Effector memory CD8-positive, alpha-beta T cell (primary cell): ENCODE results near the gene SMARCB1.
"Not testable (repeated sequence)": the region's sequence is repeated elsewhere in the genome, so short reads cannot be mapped to it uniquely, and the experiment has no call there.

Experiments
- ATAC-seq: fragments of 150-1000 bp; cut with Tn5 transposase; replicated peaks from 2 replicates; pipeline ENCODE4 v1.10.0; 2021; ENCODE audit warnings: mild to moderate bottlenecking, moderate library complexity
- DNase-seq, 3 experiments: peaks; one replicate each; pipeline ENCODE4 v3.0.0; 2021
- H3K27ac Mint-ChIP-seq, 2 donors: one replicate each; pipeline ENCODE4 v1.8.0; 2022; ENCODE audit warnings: mild to moderate bottlenecking in 2 of 2, mixed read lengths in 2 of 2, moderate library complexity in 2 of 2
- H3K27me3 Mint-ChIP-seq, 2 donors: one replicate each; pipeline ENCODE4 v1.8.0; 2022; ENCODE audit warnings: mixed read lengths in 2 of 2
- H3K36me3 Mint-ChIP-seq: one replicate; pipeline ENCODE4 v1.8.0; 2022; ENCODE audit warnings: mild to moderate bottlenecking, moderate library complexity, mixed read lengths; ENCODE audit not compliant: insufficient read depth
- H3K4me1 Mint-ChIP-seq, 2 donors: one replicate each; pipeline ENCODE4 v1.8.0; 2022; ENCODE audit warnings: low read depth in 2 of 2, mixed read lengths in 2 of 2
- H3K4me3 Mint-ChIP-seq, 2 donors: one replicate each; pipeline ENCODE4 v1.8.0; 2022; ENCODE audit warnings: mild to moderate bottlenecking in 2 of 2, mixed read lengths in 2 of 2, moderate library complexity in 2 of 2
- H3K9me3 Mint-ChIP-seq, 2 donors: one replicate each; pipeline ENCODE4 v1.8.0; 2022; ENCODE audit warnings: mixed read lengths in 2 of 2

The SMARCB1 gene

DNA sequence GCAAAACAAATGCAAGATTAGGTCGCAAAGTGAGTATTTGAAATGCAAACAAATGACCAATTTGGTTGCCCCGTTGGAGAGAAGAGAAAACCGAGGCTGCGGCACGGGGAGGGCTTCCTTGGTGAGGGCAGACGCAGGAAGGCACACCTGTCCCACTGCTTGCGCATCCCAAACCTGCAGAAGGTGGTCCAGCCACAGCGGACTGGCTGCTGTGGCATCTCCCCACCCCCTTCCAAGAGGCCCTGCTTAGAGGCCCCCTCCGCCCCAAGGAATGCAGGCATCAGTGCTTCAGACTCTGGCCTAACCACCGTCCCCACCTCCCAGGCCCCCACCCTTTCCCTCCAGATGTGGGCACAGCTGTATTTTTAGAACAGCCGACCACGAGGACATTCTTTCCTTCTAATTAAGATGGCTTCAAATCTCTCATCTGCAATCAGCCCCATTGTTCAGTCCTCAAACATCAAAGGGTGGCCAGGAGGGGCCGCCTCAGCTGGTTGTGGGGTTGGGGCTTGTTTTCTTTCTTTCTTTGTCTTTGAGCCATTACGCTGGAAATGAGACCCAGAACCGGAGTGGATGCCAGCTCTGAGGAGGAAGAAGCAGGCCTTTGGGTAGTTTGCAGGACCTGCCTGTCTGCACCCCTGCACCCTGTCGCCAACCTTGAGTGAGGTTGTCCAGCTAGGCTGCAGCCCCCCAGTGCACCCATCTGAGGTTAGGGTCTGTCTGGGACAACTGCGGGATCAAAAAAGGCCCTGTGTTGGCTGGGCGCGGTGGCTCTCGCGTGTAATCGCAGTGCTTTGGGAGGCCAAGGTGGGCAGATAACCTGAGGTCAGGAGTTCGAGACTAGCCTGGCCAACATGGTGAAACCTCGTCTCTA lies 61.5 kb downstream of the SMARCB1 start:
- Mint-ChIP-seq H3K36me3 (peaks cover 3% of the 10 kb centered on the region), H3K9me3 (no peaks in the 10 kb centered on the region), H3K4me3 (no peak overlapping the region), H3K27ac (no peak overlapping the region), H3K27me3 (no peaks in the 10 kb centered on the region), H3K4me1 (peaks cover 0 to 2% of the 10 kb centered on the region in 2 donors)
- no peak for ATAC-seq
- DNase-seq, result no peak

DNA sequence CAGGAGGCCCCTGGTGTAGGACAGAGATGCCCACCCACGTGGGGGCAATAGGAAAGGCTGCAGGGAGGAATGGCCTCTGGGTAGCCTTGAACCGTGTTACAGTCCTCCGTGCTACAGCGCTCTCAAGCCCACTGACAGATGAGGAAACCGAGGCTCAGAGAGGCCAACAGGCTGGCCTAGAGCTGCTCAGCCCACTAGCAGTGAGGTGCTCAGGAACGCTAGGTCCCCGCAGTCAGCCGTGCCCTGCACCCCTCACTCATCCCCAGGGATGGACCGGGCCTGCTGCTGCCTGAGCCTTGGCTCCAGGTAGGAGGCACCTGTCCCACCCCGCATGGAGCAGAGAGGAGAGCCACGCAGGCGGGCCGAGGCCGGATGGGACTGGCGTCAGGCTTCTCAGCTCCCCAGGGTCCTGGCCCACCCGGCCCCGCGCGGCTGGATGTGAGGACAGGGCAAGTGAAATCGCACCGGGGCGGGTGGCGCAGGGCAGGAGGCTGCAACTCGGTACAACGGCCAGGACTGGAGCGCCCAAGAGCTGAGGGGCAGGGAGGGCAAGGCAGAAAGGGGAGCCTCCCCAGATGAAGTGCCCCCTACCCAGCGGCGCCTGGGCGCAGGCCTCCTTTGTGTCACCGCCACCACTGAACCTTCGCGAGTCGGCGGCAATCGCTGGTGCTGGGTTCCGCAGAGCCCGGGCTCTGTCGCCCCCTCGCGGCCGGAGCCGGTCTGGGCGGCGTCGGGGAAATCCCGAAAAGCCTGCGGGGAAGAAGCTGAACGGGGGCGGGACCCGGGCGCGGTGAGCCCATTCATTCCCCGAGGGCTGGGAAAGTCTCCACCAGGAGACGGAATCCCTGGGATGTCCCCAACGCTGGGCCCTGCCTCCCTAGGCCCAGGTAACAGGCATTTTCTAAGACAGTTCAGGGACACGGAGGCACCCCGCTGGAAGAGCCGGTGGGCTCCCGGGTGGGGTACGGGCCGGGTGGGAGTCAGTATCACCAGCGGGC lies 62.5 kb downstream of the SMARCB1 start:
- Mint-ChIP-seq H3K27ac (no peak overlapping the region), H3K4me1 (peaks cover 0 to 2% of the 10 kb centered on the region in 2 donors)

DNA sequence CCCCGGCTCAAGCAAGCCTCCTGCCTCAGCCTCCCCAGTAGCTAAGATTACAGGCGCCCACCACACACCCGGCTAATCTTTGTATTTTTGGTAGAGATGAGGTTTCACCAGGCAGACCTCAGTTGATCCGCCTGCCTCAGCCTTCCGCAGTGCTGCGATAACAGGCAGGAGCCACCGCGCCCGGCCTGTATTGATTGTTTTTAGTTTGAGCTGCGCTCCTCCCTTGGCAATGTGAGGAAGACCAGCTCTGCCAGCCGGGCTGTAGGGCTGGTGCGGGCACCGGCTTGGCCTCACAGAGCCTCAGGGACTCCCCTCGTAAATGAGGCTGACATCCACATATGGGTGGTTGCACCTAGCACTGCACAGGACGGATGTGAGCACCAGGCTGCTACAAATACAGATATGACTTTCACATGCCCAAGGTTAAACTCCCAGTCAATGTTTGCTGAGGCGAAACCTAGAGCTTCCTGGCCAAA lies 63.4 kb downstream of the SMARCB1 start:
- Mint-ChIP-seq H3K36me3 (peaks cover 3% of the 10 kb centered on the region), H3K27ac (no peak overlapping the region), H3K4me1 (no peaks in the 10 kb centered on the region), H3K4me3 (no peak overlapping the region), H3K27me3 (no peaks in the 10 kb centered on the region), H3K9me3 (no peaks in the 10 kb centered on the region)
- DNase-seq (no peak), ATAC-seq (no peak)

More for the DNA sequence above, 62.5 kb downstream of the SMARCB1 start:
- ATAC-seq (peak; percentile 98), DNase-seq (peak; percentile 82 to 90 (median 89))
- Mint-ChIP-seq H3K36me3 (peaks cover 3% of the 10 kb centered on the region), H3K9me3 (no peaks in the 10 kb centered on the region), H3K27me3 (no peaks in the 10 kb centered on the region), H3K4me3 (no peak overlapping the region)

DNA sequence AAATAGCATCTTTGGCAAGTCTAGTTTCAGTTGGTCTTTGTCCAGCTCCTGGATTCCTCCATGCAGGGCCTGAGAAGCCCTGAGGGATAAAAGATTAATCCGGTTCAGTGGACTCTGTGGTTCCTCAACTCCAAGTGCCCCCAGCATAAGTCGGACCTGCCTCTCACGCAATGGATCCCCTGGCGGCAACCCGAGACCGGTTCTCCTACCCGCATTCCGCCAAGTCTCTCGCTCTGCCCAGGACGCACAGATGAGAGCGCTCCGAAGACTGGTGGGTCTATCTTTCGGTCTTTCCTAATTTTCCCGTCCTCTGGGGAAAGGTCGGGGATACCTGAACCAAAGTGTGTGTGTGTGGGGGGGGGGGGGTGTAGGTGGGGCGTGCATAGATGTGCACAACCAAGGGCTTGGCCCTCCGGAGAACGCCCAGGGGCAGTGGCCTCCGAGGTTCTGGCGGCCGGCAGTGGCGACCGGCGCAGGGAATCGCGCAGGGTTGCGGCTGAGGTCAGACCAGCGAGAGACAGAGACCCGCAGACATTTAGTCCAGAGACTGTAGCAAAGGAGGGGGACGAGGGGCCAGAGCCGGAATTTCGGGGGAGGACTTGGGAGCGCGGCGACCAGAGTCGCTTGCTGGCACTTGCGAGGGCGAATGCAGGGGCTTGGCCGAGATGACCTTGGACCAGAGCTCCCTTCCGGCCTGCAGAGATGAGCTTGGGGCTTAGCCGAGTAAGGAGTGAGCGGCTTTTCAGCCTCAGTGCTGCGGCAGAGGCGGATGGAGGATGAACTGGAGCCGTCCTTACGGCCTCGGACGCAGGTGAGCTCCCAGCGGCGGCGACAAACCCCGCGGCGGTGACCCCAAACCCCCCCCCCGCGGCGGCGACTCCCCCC lies 70.2 kb downstream of the SMARCB1 start:
- H3K4me3 Mint-ChIP-seq, result peak overlapping the region; percentile 93 to 96
- no peaks in the 10 kb centered on the region for H3K27me3 Mint-ChIP-seq
- ATAC-seq, result peak; percentile 37
- peaks cover 19 to 20% of the 10 kb centered on the region in 2 donors for H3K4me1 Mint-ChIP-seq
- peak overlapping the region; percentile 84 to 91 for H3K27ac Mint-ChIP-seq
- H3K9me3 Mint-ChIP-seq, result no peaks in the 10 kb centered on the region
- peaks cover 17% of the 10 kb centered on the region for H3K36me3 Mint-ChIP-seq
- peak in 1 of 3 experiments; percentile 17 for DNase-seq

DNA sequence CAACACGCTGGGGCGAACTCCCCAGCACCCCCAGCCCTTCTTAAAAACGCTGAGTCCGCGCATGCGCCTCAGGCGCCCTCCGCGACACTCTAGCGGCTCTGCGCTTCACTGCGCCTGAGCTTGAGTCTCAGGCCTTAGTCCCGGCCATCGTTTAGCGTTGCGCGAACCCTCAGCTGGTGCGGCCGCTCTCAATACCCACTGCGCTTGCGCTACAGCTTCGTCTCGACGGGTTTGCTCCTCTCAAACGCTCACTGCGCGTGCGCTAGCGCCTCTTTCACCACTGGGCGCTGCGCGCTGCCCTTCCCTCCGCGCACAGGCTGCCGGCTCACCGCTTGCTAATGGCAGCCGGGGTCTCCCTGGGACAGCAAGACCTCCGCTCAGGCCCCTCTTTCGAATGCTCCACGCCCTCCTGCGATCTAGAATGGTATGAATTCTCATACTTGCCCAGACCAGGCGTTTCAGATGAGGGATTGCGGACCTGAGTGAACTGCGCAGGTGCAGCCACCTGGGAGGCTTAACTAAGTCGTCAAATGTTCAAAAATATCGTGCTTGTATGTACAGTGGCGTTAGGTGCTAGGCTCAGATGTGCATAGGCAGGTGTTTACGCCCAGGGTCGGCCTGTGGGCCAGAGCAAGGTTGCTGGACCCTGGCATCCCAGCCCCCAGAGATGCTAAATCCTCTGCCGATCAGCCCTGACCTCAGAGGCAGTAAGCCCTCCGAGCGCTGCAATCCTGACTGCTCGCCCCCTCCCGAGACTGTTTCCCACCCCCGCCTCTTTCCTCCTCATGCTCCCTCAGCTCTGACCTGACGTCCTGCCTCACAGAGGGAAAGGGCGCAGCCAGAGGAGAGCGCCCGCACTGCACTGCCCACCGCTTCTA lies 71.1 kb downstream of the SMARCB1 start, which contains the start of gene SLC2A11:
Gene SLC2A11, plus strand, starts transcription at position 270 of the 878 bp plus-strand sequence. Its CDS starts 125 bp downstream, at position 395.
- Mint-ChIP-seq H3K36me3 (peaks cover 17% of the 10 kb centered on the region), H3K9me3 (no peaks in the 10 kb centered on the region), H3K27me3 (no peaks in the 10 kb centered on the region), H3K4me3 (peak within 1 kb of the TSS; percentile 93 to 96), H3K4me1 (peaks cover 19 to 20% of the 10 kb centered on the region in 2 donors), H3K27ac (peak within 1 kb of the TSS; percentile 84 to 91)
- ATAC-seq (peak; percentile 94), DNase-seq (peak; percentile 86 to 90 (median 88))

DNA sequence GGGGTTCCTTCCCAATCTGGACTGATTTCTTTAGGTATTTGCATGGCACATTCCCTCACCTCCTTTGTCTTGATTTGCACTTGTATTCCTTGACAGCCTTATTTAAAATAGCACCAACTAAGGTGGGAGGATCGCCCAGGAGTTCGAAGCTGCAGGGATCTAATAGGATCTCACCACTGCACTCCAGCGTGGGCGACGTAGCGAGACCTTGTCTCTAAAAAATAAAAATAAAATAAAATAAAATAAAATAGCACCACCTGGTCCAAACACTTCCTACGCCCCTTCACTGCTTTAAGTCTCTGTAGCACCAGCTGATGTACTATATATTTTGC lies 71.7 kb downstream of the SMARCB1 start:
- Mint-ChIP-seq H3K4me3 (peak overlapping the region; percentile 93 to 96), H3K9me3 (no peaks in the 10 kb centered on the region), H3K27me3 (no peaks in the 10 kb centered on the region), H3K27ac (peak overlapping the region; percentile 84 to 91), H3K4me1 (peaks cover 19 to 20% of the 10 kb centered on the region in 2 donors), H3K36me3 (peaks cover 17% of the 10 kb centered on the region)
- DNase-seq (no peak), ATAC-seq (no peak)

DNA sequence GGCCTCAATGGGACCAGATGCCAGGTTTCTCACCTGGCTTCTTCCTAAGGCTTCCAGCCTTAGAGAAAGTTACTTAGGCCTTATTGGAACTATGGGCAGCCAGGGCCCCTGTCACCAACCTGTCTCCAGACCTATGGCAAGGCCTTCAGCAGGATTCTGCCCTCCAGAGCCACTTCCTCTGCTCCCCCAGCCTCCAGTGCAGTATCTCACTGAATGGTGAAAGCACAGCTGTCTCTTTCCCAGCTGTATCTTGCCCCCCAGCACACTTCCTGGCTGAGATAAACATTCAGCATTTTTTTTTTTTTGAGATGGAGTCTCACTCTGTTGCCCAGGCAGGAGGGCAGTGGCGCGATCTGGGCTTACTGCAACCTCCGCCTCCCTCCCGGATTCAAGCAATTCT lies 72.4 kb downstream of the SMARCB1 start:
- Mint-ChIP-seq H3K4me3 (peak overlapping the region; percentile 93 to 96), H3K36me3 (peaks cover 17% of the 10 kb centered on the region), H3K9me3 (no peaks in the 10 kb centered on the region), H3K27me3 (no peaks in the 10 kb centered on the region), H3K27ac (no peak overlapping the region), H3K4me1 (peaks cover 19 to 20% of the 10 kb centered on the region in 2 donors)
- ATAC-seq (no peak), DNase-seq (no peak)

DNA sequence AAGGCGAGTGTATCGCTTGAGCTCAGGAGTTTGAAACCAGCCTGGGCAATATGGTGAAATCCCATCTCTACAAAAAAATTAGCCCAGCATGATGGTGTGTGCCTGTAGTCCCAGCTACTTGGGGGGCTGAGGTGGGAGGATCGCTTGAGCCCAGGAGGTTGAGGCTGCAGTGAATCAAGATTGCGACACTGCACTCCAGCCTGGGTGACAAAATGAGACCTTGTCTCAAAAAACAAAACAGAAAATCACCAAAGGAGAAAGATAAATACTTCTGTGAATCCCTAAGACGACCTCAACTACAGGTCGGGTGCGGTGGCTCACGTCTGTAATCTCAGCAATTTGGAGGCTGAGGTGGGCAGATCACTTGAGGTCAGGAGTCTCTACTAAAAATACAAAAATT lies 73.4 kb downstream of the SMARCB1 start:
- not testable (repeated sequence) for H3K9me3 Mint-ChIP-seq, H3K4me3 Mint-ChIP-seq, H3K27me3 Mint-ChIP-seq, DNase-seq, H3K27ac Mint-ChIP-seq, ATAC-seq
- Mint-ChIP-seq H3K4me1 (peaks cover 19 to 20% of the 10 kb centered on the region in 2 donors), H3K36me3 (peaks cover 17% of the 10 kb centered on the region)

DNA sequence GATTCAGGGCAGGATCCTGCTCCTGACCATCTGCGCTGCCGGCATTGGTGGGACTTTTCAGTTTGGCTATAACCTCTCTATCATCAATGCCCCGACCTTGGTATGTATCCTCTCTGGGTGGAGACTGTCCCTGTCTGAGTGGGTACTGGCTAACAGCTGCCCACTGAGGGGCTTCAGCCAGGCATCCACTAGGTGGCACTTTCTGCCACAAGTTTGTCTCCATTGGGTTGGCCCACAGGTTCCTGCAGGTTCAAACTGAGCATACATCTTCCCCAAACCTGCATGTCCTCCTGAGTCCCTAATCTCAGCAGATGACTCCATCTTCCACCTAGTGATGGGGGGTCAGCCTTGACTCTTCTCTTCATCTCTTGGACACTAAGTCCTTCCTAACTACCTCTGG lies 75.3 kb downstream of the SMARCB1 start:
- Mint-ChIP-seq H3K9me3 (no peaks in the 10 kb centered on the region), H3K4me1 (peaks cover 14 to 15% of the 10 kb centered on the region in 2 donors), H3K36me3 (peaks cover 15% of the 10 kb centered on the region), H3K27me3 (no peaks in the 10 kb centered on the region), H3K4me3 (no peak overlapping the region), H3K27ac (no peak overlapping the region)
- DNase-seq (peak in 1 of 3 experiments; percentile 21), ATAC-seq (no peak)

DNA sequence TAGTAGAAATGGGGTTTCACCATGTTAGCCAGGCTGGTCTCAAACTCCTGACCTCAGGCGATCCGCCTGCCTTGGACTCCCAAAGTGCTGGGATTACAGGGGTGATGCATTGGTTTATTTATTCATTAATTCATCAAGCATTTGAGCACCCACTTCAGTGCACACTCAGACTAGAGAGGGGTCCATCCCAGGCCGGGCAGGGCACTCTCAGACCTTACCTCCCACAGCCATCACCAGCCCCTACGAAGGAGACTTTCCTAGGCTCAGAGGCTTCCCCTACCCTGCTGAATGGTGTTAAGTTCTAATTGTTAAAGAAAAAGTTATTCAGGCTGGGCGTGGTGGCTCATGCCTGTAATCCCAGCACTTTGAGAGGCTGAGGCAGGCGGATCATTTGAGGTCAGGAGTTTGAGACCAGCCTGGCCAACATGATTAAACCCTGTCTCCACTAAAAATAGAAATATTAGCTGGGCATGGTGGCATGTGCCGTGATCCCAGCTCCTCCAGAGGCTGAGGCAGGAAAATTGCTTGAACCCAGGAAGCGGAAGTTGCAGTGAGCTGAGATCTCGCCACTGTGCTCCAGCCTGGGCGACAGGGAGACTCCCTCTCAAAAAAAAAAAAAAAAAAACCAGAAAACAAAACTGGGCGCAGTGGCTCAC lies 77.9 kb downstream of the SMARCB1 start:
- ATAC-seq, H3K4me1 Mint-ChIP-seq, H3K9me3 Mint-ChIP-seq: not testable (repeated sequence)

DNA sequence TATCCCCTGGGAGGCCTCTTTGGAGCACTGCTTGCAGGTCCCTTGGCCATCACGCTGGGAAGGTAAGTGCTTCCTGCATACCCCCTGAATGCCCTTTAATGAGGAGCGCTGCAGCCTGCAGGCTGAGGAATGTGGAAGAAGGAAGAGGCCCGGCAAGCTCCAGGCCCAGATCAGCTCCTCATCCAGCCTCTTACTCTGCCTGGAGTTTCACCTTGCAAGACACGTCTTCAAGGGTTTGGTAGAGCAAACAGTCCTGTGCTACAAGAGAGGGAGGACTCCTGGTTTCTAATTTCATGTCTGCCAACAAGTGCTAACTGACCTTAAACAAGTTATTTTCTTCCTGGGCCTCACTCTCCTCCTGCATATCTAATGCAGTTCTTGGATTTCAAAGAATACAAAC lies 81.8 kb downstream of the SMARCB1 start:
- DNase-seq (no peak), ATAC-seq (no peak)
- Mint-ChIP-seq H3K36me3 (peaks cover 3% of the 10 kb centered on the region), H3K27me3 (no peaks in the 10 kb centered on the region), H3K4me3 (no peak overlapping the region), H3K9me3 (no peaks in the 10 kb centered on the region), H3K4me1 (no peaks in the 10 kb centered on the region), H3K27ac (no peak overlapping the region)

More for the DNA sequence above, 77.9 kb downstream of the SMARCB1 start:
- not testable (repeated sequence) for H3K27me3 Mint-ChIP-seq, H3K4me3 Mint-ChIP-seq, H3K36me3 Mint-ChIP-seq, DNase-seq, H3K27ac Mint-ChIP-seq
